Hematopoietic multipotent progenitor cell treated with erythropoietin and hydrocortisone succinate and interleukin-3 and kit ligand, for 4 days (in vitro differentiated cells): ENCODE data around the gene GMPR.

Experiments used
- DNase-seq: peaks from one replicate; pipeline ENCODE4 v3.0.0-alpha.2; 2015

GMPR gene

GRCh38 chr6:16274885-16275589, 36.6 kb downstream of the GMPR start:
- no peak for DNase-seq

- peak; percentile 89 for DNase-seq
Measured at GRCh38 chr6:16277101-16277981, 39.0 kb downstream of the GMPR start.

GRCh38 chr6:16278048-16278724, 39.8 kb downstream of the GMPR start:
- DNase-seq = no peak

- no peak for DNase-seq
Measured at GRCh38 chr6:16278750-16279149, 40.4 kb downstream of the GMPR start.

- DNase-seq = no peak
Measured at GRCh38 chr6:16279243-16279642, 40.9 kb downstream of the GMPR start.

GRCh38 chr6:16282370-16282769, 44.0 kb downstream of the GMPR start:
- no peak for DNase-seq

GRCh38 chr6:16284472-16284871, 46.1 kb downstream of the GMPR start:
- no peak for DNase-seq

- DNase-seq = no peak
Measured at GRCh38 chr6:16285467-16286150, 47.2 kb downstream of the GMPR start.

GRCh38 chr6:16286151-16286522, 47.8 kb downstream of the GMPR start:
- DNase-seq = no peak

- no peak for DNase-seq
Measured at GRCh38 chr6:16288163-16288562, 49.8 kb downstream of the GMPR start.

GRCh38 chr6:16291739-16292138, 53.4 kb downstream of the GMPR start:
- DNase-seq = no peak

- no peak for DNase-seq
Measured at GRCh38 chr6:16292432-16292831, 54.0 kb downstream of the GMPR start.

GRCh38 chr6:16292942-16293341, 54.6 kb downstream of the GMPR start:
- DNase-seq = no peak

- no peak for DNase-seq
Measured at GRCh38 chr6:16294371-16294770, 56.0 kb downstream of the GMPR start.

- no peak for DNase-seq
Measured at GRCh38 chr6:16295060-16295459, 56.7 kb downstream of the GMPR start.

GRCh38 chr6:16295471-16295870, 57.1 kb downstream of the GMPR start:
- no peak for DNase-seq

- no peak for DNase-seq
Measured at GRCh38 chr6:16296061-16296670, 57.8 kb downstream of the GMPR start.

GRCh38 chr6:16299861-16300260, 61.5 kb downstream of the GMPR start:
- DNase-seq = no peak

GRCh38 chr6:16301511-16301910, 63.1 kb downstream of the GMPR start:
- DNase-seq = no peak

- no peak for DNase-seq
Measured at GRCh38 chr6:16302721-16303552, 64.5 kb downstream of the GMPR start.

GRCh38 chr6:16305246-16305725, 66.9 kb downstream of the GMPR start:
- peak; percentile 50 for DNase-seq

GRCh38 chr6:16305788-16306187, 67.4 kb downstream of the GMPR start:
- no peak for DNase-seq
